Astrocyte of the spinal cord (primary cell): ENCODE measurements around the gene ROPN1L.

Source experiments
- DNase-seq: peaks from one replicate; pipeline ENCODE4 v3.0.0; 2011; ENCODE audit warnings: low read depth, low spot score
- H3K4me3 ChIP-seq: 2 replicates; pipeline ENCODE4 v1.5.1; 2011; ENCODE audit warnings: low read depth, mild to moderate bottlenecking, low read length, moderate library complexity
- in situ Hi-C: cut with HindIII; loops from 2 replicates; pipeline ENCODE4 v1.10.0; 2017; ENCODE audit warnings: low sequenced_read_pairs
- TF ChIP-seq, protein P1 (sequence below): IDR thresholded peaks from 2 replicates; pipeline ENCODE4 v1.5.1; 2012; ENCODE audit warnings: low read depth, mild to moderate bottlenecking, low read length, inconsistent platforms

Gene ROPN1L

DNA sequence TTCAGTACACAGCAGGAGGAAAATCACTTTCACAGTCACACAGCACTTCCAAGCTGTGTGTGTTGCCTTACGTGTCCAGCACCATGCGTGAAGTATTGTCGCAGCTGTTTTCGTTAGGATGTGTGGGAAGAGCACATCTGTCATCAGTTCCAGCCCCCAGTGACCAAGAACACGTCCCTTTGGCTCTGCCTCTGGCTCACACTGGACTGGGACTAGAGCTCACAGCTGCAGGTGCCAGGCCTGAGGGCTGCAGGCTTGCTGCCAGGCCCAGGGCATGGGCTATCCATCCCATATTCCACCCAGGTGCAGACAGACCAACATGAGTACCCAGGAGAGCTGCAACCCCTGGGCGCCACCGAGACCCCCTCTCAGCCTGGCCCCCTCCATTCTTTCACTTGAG, 61.6 kb downstream of the ROPN1L start:
- TF ChIP-seq, protein P1, sequence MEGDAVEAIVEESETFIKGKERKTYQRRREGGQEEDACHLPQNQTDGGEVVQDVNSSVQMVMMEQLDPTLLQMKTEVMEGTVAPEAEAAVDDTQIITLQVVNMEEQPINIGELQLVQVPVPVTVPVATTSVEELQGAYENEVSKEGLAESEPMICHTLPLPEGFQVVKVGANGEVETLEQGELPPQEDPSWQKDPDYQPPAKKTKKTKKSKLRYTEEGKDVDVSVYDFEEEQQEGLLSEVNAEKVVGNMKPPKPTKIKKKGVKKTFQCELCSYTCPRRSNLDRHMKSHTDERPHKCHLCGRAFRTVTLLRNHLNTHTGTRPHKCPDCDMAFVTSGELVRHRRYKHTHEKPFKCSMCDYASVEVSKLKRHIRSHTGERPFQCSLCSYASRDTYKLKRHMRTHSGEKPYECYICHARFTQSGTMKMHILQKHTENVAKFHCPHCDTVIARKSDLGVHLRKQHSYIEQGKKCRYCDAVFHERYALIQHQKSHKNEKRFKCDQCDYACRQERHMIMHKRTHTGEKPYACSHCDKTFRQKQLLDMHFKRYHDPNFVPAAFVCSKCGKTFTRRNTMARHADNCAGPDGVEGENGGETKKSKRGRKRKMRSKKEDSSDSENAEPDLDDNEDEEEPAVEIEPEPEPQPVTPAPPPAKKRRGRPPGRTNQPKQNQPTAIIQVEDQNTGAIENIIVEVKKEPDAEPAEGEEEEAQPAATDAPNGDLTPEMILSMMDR, result no peak
- in situ Hi-C loops, result no loop called here
- no peak overlapping the region for H3K4me3 ChIP-seq
- DNase-seq, result no peak

DNA sequence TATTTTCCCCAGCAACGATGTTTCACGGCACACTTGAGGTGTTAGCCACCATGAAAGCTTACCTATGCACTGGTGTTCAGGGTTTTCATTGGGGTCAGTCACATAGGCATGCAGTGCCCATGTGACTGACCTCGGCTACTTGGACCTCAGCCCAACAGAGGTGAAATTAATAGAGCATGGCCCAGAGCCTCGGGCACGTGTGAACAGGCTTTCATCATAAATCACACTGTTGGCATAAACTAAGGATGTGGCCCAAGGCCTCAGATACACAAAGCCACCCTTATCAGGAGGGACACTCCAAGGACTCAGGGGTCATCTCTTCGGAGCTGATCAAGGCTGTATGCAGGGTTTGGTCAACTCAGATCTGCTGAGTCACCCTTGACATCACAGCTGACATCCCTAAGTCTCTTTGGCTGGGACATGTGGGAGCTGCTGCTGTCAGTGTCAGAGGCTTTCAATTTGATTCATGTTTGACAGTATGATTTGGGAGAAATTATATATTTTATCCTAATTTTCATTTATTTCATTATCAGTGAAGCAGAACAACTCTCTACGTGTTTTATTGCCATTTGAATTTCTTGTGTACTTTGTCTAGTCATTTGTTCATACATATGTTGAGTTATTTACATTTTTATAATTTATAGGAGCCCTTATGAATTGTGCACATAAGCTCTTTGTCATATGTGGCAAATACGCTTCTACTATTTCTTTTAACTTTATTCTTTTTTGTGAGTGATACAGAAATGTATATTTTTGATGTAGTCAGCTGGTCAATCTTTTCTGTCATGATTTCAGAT, 62.5 kb downstream of the ROPN1L start:
- no peak overlapping the region for H3K4me3 ChIP-seq
- DNase-seq, result no peak
- TF ChIP-seq, protein P1, result no peak
- in situ Hi-C loops, result no loop called here

DNA sequence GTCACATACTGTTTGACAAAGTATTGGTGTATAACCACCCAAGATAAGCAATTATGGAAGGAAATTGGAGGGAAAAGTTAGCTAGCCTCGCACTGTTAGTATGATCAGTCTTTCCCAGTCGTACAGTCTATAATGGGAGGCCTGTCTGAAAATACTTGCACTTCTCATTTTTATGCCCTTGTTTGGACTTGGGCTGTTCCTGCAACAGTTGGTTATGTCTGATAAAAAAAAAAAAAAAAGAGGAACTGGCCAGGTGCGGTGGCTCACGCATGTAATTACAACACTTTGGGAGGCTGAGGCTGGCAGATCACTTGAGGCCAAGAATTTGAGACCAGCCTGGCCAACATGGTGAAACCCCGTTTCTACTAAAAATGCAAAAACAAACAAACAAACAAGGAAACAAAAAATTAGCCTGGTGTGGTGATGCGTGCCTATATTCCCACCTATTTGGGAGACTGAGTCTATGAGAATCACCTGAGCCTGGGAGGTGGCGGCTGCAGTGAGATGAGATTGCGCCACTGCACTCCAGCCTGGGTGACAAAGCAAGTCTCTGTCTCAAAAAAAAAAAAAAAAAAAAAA, 63.9 kb downstream of the ROPN1L start:
- in situ Hi-C loops, result no loop called here
- no peak for DNase-seq
- TF ChIP-seq, protein P1, result no peak
- H3K4me3 ChIP-seq, result no peak overlapping the region

DNA sequence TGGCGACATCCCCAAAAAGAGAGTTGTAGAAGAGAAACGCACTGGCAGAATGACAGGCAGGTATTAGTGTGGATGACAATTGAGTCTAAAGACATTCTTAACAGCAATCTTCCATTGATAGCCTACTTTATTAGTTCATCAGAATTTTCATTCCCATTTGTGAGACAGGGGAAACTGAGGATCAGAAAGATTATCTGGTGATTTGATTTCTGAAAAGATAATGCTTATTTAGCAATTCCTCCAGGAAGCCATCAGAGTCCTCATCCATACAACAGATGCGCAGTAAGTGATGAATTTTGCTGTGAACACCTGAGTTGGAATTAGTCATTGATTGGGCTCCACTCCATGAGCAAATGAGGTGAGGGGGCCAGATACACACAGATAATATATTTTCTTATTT, 64.9 kb downstream of the ROPN1L start:
- DNase-seq, result no peak
- in situ Hi-C loops, result no loop called here
- no peak overlapping the region for H3K4me3 ChIP-seq
- TF ChIP-seq, protein P1, result no peak

DNA sequence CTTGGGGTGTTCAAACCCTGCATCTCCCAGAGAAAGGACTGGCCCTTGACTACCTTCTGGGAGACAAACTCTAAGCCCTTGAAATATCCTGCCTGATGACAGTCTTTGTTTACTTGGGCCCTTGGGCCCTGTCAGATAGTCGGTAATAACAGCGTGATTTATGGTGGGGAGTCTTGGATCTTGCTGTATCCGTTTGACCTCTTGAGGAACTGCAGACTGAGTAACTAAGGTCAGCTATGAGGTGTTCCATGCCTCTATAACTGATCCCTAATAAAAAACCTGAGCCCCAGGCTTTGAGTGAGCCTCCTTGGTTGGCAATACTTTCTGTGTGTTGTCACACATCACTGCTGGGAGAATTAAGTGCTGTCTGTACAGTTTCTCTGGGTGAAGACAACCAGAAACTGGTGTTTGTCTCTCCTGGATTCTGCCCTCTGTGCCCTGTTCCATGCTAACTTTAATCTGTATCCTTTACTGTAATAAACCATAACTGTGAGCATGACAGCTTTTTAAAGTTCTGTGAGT, 66.0 kb downstream of the ROPN1L start:
- TF ChIP-seq, protein P1, result no peak
- no peak overlapping the region for H3K4me3 ChIP-seq
- DNase-seq, result no peak
- in situ Hi-C loops, result no loop called here

DNA sequence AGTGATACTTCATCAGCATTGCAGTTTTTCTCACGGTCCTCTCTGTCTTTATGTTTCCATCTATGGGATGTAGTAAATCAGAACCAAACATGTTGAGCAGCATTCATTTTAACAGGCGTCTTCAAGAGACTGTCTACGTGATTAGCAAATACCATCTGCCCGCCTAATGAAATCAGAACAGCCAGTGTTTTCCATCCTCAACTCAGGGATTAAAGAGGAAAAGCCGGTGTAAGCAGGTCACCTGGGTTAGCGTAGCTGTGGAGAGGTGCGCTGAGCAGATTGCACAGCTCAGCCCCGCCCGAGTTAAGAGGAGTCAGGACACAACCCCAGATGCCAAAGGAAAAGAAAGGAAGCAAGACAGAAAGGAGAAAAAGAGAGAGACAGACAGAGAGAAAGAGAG, 67.9 kb downstream of the ROPN1L start:
- TF ChIP-seq, protein P1, result no peak
- no peak overlapping the region for H3K4me3 ChIP-seq
- no peak for DNase-seq
- in situ Hi-C loops, result no loop called here
